Upper lobe of right lung (tissue), 1 donor: ENCODE results near the gene TMEM63C. TPM values are rescaled to one million over a fixed set of nuclear protein-coding genes. Genes with fewer than 3 reads are reported as not detected.

Source experiments
- ATAC-seq: fragments of 200-7000 bp; cut with Tn5 transposase; one replicate; pipeline ENCODE4 v1.9.1; 2020; ENCODE audit warnings: mild to moderate bottlenecking, moderate library complexity
- DNase-seq: peaks from one replicate; pipeline ENCODE4 v3.0.0-alpha.2; 2020
- H3K27ac ChIP-seq: fragments of 200-600 bp; one replicate; pipeline ENCODE4 v1.8.0; 2022
- H3K27me3 ChIP-seq: fragments of 200-600 bp; one replicate; pipeline ENCODE4 v1.8.0; 2022; ENCODE audit warnings: mild to moderate bottlenecking
- H3K36me3 ChIP-seq: fragments of 200-600 bp; one replicate; pipeline ENCODE4 v1.8.0; 2022
- H3K4me1 ChIP-seq: fragments of 200-600 bp; one replicate; pipeline ENCODE4 v1.8.0; 2022
- H3K4me3 ChIP-seq: fragments of 200-600 bp; one replicate; pipeline ENCODE4 v1.8.0; 2022; ENCODE audit warnings: mild to moderate bottlenecking
- H3K9me3 ChIP-seq: fragments of 200-600 bp; one replicate; pipeline ENCODE4 v1.8.0; 2022
- CTCF ChIP-seq: fragments of 200-600 bp; IDR thresholded peaks from one replicate; pipeline ENCODE4 v1.8.0; 2022; ENCODE audit warnings: antibody characterized with exemption
- intact Hi-C: fragments of 100-400 bp; cut with DNase I; formaldehyde crosslinking; loops from one replicate; pipeline ENCODE4 v1.11.0; 2022
- total RNA-seq: library from RNA; stranded (reverse); fragmentation: NEBNext Ultra II Directional; extraction: Animal tissue kit (Norgen Biotek cat#: 25700); gene quantifications from one replicate; pipeline ENCODE4 v1.2.1, GENCODE V29; 2021
- donor health status: DM: no; HTN: yes; CAD: no; lungs with severe emphysema.

The TMEM63C gene
- total RNA-seq, 1 donor from 2014 or later, result 0.06 TPM

GRCh38 chr14:77212097-77212870 lies 30.7 kb downstream of the TMEM63C start:
- Histone ChIP-seq H3K4me3 (no peak overlapping the region), H3K9me3 (no peaks in the 10 kb centered on the region), H3K27ac (no peak overlapping the region), H3K27me3 (no peaks in the 10 kb centered on the region), H3K36me3 (no peaks in the 10 kb centered on the region), H3K4me1 (no peaks in the 10 kb centered on the region)
- no peak for TF ChIP-seq CTCF
- intact Hi-C loops, result no loop called here
- no peak for ATAC-seq
- no peak for DNase-seq

GRCh38 chr14:77212943-77213678 lies 31.5 kb downstream of the TMEM63C start:
- H3K4me1 ChIP-seq, result no peaks in the 10 kb centered on the region
- no peaks in the 10 kb centered on the region for H3K27me3 ChIP-seq
- no peak overlapping the region for H3K4me3 ChIP-seq
- intact Hi-C loops, result no loop called here
- DNase-seq, result peak; percentile 70
- no peak overlapping the region for H3K27ac ChIP-seq
- no peaks in the 10 kb centered on the region for H3K9me3 ChIP-seq
- ATAC-seq, result peak; percentile 74
- no peaks in the 10 kb centered on the region for H3K36me3 ChIP-seq
- TF ChIP-seq CTCF, result peak; percentile 49

- no peak for TF ChIP-seq CTCF
- H3K4me3 ChIP-seq, result no peak overlapping the region
- no peaks in the 10 kb centered on the region for H3K36me3 ChIP-seq
- no peaks in the 10 kb centered on the region for H3K27me3 ChIP-seq
- intact Hi-C loops, result no loop called here
- ATAC-seq, result no peak
- H3K4me1 ChIP-seq, result no peaks in the 10 kb centered on the region
- H3K27ac ChIP-seq, result no peak overlapping the region
- no peaks in the 10 kb centered on the region for H3K9me3 ChIP-seq
- DNase-seq, result no peak
Observed at GRCh38 chr14:77213679-77214016, 32.0 kb downstream of the TMEM63C start.

- no peaks in the 10 kb centered on the region for H3K27me3 ChIP-seq
- ATAC-seq (no peak), DNase-seq (no peak)
- H3K9me3 ChIP-seq, result no peaks in the 10 kb centered on the region
- no peak overlapping the region for H3K4me3 ChIP-seq
- H3K27ac ChIP-seq, result no peak overlapping the region
- intact Hi-C loops, result no loop called here
- no peaks in the 10 kb centered on the region for H3K4me1 ChIP-seq
- no peak for TF ChIP-seq CTCF
- H3K36me3 ChIP-seq, result no peaks in the 10 kb centered on the region
Observed at GRCh38 chr14:77214216-77214615, 32.6 kb downstream of the TMEM63C start.

- Histone ChIP-seq H3K4me3 (no peak overlapping the region), H3K4me1 (no peaks in the 10 kb centered on the region), H3K9me3 (no peaks in the 10 kb centered on the region), H3K36me3 (no peaks in the 10 kb centered on the region), H3K27me3 (no peaks in the 10 kb centered on the region), H3K27ac (no peak overlapping the region)
- no peak for ATAC-seq
- no peak for DNase-seq
- intact Hi-C loops, result no loop called here
- no peak for TF ChIP-seq CTCF
Observed at GRCh38 chr14:77217551-77217950, 36.0 kb downstream of the TMEM63C start.
